NCI-H774 (cell line): Measurements from ENCODE around the gene STMP1.
A peak's percentile ranks its signal among the peaks of the same experiment; 100 is the strongest.

Experiments used
- DNase-seq: peaks from one replicate; lab custom pipeline; 2025; lab: John Stamatoyannopoulos, UW

The STMP1 gene

DNA sequence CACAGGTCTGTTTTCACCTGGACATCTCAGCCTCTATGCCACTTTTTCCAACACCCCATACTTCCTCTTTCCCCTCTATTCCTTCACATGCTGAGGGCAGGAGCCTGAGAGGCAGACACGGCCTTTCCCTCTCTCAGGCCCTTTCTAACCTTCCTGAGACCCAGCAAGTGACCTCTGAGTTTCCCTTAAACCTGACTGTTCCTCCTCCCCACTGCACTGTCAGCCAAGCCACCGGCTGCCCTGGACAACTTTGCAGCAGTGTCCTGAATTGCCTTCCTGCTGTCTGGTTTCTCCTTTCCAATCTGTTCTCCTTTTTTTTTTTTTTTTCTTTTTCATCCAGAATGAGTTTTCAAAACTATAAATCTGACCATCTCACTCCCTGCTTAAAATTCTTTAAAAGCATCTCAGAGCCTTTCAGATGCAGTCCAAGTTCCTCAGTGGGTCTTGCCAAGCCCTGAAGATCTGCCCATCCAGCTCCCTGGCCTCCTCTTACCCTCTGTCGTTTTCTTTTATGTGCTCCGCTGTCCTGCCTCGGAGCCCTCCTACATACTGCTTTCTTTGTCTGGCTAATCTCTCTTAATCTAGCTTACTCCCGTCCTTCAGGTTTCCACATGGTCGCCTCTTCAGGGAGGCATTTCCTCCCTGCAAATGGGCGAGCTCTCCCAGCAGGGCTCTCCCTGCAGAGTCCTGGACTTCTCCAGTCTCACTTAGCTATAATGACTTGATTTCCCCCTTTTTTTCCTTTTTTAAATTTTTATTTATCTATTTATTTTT is 35.1 kb downstream of the STMP1 start:
- DNase-seq: no peak

DNA sequence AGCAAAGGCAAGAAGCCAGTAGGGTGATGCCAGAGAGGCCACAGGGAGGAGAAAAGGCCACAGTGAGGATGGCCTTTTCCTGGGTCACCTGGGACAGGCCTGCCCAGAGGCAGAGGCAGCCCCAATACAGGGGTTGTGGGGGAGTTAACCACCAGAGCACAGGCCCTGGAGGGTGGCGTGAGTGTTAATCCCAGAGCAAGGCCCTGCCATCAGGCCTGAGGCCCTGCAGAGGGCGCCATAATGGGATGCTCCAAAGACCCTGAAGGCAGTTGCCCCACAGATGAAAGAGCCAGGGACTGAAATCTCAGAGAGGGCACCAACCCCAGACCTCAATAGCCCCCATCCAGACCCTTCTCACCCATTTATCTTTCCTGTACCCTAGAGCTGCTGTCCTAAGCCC is 41.8 kb downstream of the STMP1 start:
- no peak for DNase-seq

DNA sequence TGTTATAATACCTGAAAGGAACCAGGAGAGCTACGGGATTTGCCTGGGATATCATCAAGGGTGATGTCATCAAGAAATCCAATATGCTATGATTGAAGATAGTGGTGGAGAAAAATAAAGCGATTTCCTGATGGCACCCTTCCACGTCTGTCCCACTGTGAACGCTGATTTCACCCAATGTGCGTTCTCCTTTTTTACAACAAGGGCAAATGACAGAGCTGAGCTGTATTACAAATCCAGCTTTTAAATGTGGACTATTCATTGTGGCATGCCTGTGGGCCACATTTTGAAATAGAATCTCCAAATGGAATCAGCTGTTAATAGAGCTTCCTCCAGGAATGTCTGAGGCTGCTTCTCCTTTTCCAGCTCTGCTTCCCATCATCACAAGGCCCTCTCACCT is 42.4 kb downstream of the STMP1 start:
- no peak for DNase-seq

DNA sequence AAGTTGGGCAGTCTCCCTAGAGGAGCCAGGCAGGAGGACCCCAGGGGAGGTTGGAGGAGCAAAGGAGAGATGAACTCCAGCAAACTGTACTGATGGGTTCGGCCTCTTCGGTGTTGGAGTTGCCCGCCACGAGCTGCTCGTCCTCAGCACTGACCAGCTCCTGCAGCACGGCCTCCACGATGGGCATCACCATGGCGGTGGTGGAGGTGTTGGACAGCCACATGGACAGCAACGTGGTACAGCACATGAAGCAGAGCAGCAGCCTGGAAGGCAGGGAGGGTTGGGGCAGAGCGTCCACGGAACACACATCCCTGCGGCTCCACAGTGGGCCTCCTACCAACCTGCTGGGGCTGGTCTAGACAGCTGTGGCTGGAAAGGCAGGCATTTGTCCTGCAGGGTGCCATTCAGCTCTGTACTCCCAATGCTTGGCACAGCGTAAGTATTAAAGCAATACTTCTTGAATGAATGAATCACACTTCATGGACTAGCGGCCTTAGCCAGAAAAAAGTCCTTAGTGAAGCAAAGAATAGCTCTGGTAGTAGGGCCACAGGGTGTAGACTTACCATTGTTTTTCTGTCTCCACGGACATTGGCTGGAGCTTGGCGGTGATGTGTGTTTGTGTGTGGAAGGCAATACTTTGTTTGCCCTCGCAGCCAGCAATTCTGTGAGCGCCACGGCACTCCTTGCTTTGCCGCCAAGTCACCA is 43.9 kb downstream of the STMP1 start:
- DNase-seq: no peak

DNA sequence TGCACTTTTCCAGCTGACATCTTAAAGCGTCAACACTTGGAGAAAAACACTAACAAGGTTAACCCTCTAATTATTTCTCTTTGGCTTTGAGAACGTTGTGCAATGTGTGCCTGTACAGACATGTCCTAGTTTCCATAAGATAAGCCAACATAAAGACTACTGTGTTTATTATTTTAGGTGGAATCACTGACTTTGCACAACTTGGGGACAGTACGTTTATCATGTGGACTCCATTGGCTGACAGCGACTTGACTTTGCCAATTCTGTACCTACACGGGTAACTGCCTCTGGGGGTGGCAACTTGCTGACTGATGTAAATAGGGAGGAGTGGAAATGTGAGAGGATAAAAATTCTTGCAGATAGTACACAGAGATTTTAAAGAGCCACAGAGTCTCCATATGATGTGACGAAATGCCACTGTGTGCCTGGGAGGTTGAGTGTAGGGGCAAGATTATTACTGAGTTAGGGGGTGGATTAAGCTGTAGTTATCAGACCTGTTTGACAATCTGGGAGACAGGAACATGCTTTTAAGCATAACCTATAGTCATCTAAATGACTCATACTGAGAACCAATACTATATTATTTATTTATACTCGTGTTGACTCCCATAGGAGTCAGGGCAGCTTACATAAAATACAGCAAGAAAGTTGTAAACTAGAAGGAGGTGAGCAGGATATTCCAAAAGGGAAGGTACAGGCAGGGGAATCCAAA is 44.7 kb downstream of the STMP1 start:
- no peak for DNase-seq

DNA sequence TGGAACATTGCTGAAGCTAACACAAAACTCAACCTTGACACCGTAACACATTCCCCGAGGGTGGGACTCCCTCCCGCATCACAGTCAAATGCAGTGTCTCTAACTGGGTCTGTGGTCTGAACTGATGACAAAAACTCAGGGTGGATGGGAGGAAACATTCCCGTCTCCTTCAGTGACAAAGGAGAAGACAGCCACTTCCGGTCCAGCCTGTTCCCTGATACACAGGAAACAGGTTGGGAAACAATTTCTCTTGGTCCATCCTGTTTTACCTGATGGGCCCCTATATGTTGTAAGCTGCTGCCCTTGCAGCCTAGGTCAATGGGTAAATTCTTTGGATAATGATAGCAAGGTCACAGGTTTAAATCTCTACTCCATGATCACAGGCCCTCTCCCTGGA is 45.3 kb downstream of the STMP1 start:
- no peak for DNase-seq

DNA sequence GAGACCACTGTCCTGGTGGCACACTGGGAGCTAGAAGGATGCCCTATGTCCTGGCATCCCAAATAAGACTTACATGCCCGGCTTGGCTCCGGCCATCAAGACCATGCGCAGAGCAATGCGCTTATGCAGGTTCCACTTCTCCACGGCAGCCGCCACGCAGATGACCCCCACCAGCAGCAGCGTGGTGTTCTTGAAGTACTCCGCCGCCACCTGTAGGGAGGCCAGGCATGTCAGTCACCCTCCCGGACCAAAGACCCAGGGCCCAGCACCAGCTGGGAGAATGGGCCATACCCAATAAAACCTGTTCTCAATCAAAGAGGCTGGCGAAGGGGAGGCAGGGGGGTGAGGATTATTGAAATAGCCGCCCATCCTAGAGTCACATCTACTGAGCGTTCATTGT is 45.7 kb downstream of the STMP1 start:
- no peak for DNase-seq

DNA sequence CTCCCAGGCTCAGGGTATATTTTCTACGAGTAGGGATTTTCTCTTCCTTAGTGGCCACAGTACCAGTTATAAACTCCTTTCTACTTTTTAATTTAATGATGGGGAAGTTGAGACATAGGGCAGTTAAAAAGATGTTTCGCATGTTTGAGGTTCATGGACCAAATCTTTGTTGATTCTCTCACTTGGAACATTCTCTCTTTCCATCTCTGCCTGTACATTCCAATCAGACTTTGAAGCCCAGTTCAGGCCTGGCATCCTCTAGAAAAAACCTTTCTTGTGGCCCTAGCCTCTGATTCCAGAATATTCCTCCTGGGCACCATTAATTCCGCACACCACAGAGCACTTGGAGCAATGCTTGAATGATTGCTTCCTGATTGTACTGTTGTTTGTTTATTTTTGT is 47.2 kb downstream of the STMP1 start:
- DNase-seq: no peak

DNA sequence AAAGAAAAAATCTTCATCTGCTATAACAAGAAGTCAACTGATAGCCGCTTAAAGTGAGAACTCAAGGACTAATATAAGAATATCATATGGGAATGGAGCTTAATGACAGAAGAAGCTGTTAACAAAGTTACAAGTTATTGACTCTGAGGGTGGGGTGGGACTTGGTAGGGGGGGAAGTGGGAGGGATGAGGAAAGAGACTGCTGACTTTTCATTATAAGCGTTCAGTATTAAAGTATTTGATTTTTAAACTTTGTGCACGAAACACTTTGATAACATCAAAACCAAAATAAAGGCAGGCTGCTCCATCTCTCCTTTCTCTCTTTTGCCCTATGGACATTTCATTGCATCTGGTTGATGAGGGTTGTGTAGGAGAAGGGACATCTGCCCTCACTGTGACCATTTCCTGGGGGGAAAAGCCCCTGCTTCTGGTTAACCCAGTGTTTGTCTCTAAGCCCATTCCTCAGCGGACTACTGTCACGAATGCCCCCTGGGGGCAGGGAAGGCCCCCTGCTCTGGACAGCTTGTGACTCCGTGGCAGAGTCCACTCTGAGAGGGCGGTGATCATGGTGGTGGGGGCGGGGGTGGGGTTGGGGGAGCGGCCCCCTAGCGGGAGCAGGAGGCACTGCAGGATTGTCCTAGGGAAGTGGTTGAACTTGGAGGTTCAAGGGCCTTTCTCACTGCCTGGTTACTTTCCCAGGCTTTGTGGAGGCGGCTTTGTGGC is 48.3 kb downstream of the STMP1 start:
- DNase-seq: no peak

DNA sequence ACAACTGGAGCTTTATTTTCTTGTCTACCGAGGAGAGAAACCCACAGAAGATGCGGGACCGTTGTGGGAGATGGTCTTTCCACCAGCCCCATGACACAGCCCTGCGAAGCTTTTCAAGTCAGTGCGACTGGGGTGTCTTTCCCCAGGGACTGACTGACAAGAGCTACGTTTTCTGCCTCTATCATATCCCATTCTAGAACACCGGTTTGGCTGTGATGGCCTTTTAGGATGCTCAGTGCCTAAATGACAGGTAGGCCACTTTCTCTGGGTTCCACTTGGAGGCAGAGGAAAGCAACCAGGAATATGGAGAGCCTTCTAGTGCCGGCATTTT is 48.8 kb downstream of the STMP1 start:
- DNase-seq: no peak

DNA sequence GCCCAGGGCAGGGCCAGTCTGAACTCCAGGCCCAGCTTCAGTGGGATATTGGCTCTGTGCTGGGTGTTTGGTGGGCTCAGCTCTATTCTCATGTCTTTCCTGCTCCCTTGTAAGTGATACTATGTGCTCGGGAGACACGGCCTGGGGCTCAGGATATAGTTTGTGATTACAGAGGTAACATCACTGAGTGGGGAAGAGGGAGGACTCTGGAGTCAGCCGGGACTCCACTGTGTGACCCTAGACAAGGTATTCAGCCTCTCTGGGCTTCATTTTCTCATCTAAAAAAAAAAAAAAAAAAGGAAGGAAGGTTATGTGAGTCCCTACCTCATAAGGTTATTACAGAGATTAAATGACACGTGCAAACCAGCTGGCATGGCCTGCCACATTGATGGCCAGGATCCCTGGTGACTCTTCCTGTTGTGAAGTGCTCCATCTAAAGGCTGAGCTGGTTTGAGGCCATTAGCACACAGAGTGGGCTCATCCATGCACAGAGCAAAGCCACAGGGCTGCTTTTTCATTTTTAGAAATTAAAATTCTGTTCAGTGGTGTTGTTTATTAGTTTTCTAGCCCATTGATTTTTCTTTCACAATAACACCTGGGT is 50.0 kb downstream of the STMP1 start:
- no peak for DNase-seq

DNA sequence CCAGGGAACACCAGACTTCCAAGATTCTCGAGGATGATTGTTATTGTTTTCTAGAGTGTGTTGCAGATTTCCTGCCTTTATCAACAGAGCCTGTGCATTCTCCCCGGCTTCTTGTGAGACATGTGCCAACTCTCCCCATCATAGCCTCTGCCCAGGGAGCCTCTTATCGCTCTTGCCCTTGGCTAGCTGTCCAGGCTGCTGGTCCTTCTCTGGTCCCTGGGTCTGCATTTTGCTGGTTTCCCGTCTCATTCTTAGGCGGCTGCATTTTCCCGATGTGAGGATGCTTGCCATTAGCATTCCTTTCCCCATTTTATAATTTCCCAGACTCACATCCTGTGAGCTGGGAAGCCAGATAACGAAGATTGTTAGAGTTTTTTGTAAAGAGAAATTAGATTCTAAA is 50.5 kb downstream of the STMP1 start:
- DNase-seq: no peak

DNA sequence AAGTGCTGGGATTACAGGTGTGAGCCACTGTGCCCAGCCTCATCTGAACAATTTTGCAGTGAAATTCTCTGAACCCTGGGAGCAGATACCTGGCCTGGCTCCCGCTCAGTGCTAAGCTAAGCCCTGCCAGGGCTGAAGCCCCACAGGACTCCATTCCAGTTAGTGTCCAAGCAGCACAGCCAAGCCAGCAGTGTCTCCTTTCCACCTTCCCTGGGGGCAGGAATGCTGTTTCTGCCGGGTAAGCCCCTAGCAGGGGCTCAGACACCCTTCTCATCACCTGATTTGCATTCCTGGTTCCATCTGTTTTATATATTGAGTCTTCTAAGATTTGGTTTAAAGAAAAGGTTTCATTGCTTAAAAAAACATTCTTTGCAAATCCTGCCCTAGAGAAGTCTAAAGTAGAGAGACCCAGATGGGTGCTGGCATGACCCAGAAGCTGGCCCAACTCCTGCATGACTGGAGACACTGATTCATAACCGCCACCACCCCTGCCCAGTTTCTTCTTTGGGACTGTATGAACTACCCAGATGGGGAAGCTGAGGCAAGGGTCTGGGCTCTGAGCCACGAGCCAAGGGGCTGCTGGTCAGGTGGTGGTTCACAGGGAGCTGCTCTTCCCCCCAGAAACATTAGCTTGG is 51.6 kb downstream of the STMP1 start:
- no peak for DNase-seq

DNA sequence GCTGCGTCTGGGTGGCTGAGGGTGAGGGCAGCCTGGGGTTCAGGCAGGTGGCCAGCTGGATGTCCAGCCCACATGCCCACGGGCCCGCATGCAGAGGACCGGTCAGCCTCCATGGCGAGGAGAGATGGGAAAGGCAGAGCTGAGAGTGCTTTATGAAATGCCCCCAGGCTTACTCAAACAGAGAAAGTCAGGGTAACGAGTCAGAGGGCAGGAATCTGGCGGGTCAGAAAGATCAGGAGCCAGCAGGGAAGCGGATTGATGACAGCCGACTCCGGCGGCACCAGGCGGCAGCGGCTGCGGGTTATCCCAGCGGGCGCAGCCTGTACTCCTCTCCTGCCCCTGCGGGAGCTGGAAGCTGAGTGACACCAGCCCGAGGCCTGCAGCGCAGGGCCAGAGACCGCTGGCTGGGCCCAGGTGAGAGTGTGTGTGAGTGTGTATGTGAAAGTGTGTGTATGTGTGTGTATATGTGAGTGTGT is 52.3 kb downstream of the STMP1 start:
- no peak for DNase-seq

DNA sequence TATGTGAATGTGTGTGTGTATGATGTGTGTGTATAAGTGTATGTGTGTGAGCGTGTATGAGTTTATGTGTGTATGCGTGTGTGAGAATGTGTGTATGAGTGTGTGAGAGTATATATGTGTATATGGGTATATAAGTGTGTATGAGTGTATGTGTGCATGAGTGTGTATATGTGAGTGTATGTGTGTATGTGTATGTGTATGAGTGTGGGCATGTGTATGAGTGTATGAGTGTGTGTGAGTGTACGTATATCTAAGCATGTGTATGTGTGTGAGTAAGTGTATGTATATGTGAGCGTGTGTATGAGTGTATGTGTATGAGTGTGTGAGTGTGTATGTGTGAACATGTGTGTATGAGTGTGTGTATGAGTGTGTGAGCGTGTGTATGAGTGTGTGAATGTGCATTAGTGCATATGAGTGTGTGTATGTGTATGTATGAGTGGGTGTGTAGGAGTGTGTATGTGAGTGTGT is 52.8 kb downstream of the STMP1 start:
- DNase-seq: no peak

DNA sequence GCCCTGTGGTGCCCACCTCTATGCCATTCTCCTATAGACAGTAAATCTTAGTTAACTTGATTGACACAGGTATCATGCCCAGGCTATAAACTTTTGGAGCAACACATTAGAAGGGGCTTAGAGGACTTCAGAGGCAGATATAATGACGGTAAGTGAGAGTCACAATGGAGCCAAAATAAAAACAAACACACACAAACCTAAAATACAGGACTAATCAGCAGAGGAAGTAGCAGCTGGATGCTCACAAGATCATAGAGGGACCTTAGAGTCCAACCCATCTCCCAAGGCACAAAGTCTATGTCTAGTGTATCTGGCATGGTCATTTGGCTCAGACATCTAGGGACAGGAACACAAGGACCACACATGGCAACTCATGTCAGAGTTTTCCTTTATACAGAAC is 53.4 kb downstream of the STMP1 start:
- DNase-seq: no peak

DNA sequence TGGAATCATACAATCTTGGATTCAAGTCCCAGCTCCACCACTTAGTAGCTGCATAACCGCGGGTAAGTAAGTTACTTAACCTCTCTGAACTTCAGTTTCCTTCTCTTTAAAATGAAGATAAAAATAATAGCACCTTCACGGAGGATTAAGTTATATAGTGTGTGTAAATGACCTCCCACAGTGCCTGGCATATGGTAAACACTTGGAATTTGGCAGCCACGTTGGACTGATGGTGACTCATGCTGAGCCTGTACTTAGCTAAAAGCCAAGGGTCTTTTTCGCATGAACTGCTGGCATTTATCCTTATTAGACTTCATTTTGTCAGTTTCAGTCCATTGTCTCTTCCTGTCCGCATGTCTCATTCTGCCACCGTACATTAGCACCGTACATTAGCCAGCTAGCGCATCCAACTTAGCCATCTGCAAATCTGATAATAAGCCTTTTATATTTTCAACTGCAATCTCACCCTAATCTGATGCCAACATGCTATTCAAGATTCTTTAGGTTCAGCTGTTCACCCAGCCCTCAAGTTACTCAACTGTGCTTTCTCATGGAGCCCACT is 54.4 kb downstream of the STMP1 start:
- DNase-seq: peak; percentile 27

DNA sequence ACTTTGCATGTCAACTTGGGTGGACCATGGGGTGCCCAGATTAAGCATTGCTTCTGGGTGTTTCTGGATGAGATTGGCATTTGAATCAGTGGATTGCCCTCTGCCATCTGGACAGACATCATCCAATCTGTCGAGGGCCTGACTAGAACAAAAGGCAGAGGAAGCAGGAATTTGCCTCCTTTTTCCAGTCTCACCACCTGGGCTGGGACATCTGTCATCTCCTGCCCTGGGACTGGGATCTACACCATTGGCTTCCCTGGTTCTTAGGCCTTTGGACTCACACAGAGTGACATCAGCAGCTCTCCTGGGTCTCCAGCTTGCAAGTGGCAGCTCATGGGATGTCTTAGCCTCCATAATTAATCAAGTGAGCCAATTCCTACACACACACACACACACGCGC is 55.4 kb downstream of the STMP1 start:
- DNase-seq: no peak

DNA sequence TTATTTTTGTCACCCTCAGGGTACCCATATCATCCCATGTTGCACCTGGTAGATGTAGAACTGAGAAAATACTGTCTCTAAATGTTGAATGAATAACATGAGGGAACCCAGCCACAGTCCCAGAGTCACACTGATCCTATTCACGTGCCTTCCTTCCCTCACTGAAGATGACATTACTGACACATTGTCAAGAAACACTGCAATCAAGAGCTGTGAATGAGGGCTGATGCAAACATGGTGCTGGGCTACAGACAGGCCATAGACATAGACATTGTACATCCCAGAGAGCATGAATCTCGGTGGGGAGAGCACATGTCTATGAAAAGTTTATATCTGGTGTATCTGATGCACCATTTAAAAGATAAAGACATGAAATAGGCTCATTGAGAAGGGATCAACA is 55.9 kb downstream of the STMP1 start:
- no peak for DNase-seq

DNA sequence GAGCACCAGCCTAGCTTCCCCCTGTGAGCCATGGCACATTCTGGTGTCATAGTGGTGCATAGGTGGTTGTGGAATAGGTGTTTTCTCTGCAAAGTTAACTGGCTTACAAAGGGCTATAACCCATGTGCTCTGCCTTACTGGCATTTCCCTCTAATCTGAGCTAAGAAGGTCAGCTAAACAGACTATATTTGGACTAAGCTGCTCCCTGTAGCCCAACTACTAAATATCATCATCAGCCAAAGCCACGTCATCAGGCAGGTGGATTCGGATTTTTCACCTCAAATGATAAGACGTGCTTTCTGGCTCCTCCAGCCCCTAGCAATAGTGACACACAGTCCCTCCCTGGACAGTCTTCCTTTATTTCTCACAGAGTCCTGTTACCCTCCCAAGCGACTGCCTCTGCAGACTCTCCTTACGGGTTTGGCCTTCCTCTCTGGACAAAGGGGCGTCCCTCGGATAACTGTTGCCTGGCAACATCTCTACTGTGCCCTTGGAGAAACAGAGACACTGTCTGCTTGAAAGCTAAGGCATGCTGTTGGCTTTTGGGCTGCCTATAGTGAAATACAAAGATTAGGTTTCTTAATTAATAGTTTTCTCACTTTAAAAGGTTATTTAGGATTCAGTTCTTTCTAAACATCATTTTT is 56.6 kb downstream of the STMP1 start:
- no peak for DNase-seq

DNA sequence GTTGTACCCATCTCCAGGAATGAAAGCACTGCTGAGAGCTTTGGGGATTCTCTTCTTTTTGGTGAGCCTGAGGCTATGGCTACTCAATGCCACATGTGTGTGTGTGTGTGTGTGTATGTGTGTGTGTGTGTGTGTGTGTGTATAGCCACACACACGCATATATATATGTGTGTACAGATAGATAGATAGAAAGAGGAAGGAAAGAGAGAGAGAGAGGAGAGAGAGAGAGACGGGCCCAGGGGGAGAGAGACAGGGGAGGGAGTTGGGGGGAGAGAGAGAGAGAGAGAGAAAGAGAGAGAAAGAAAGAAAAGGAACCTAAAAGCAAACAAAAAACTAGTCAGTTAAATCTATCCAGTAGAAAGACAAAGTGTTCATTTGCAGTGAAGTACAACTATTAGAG is 57.4 kb downstream of the STMP1 start:
- no peak for DNase-seq
